NCI-H2029 treated with DMSO at 0.1 percent for 48 hours (cell line): ENCODE results near the gene TTC12.

Experiments
- DNase-seq: peaks from one replicate; lab custom pipeline; 2025; lab: John Stamatoyannopoulos, UW

TTC12 gene

GRCh38 chr11:113329725-113330124 is 15.3 kb downstream of the TTC12 start:
- DNase-seq = no peak

GRCh38 chr11:113331441-113331840 is 17.1 kb downstream of the TTC12 start:
- no peak for DNase-seq

GRCh38 chr11:113332023-113332422 is 17.6 kb downstream of the TTC12 start:
- no peak for DNase-seq

- DNase-seq = no peak
Measured at GRCh38 chr11:113332638-113333329, 18.4 kb downstream of the TTC12 start.

- no peak for DNase-seq
Measured at GRCh38 chr11:113334183-113334582, 19.8 kb downstream of the TTC12 start.

- no peak for DNase-seq
Measured at GRCh38 chr11:113338730-113339129, 24.3 kb downstream of the TTC12 start.

- peak; percentile 57 for DNase-seq
Measured at GRCh38 chr11:113339929-113340589, 25.7 kb downstream of the TTC12 start.

- DNase-seq = peak; percentile 42
Measured at GRCh38 chr11:113341388-113342165, 27.2 kb downstream of the TTC12 start.

GRCh38 chr11:113345978-113346377 is 31.6 kb downstream of the TTC12 start:
- peak; percentile 17 for DNase-seq

GRCh38 chr11:113349528-113349927 is 35.1 kb downstream of the TTC12 start:
- DNase-seq = no peak

- peak; percentile 40 for DNase-seq
Measured at GRCh38 chr11:113350336-113351067, 36.1 kb downstream of the TTC12 start.

GRCh38 chr11:113351068-113351450 is 36.7 kb downstream of the TTC12 start:
- DNase-seq = no peak

- DNase-seq = no peak
Measured at GRCh38 chr11:113351480-113351879, 37.1 kb downstream of the TTC12 start.

- no peak for DNase-seq
Measured at GRCh38 chr11:113356203-113356602, 41.8 kb downstream of the TTC12 start.

- DNase-seq = no peak
Measured at GRCh38 chr11:113363406-113363805, 49.0 kb downstream of the TTC12 start.

GRCh38 chr11:113363996-113364641 is 49.7 kb downstream of the TTC12 start:
- no peak for DNase-seq

GRCh38 chr11:113365895-113366294 is 51.5 kb downstream of the TTC12 start:
- DNase-seq = no peak

- DNase-seq = no peak
Measured at GRCh38 chr11:113369411-113369810, 55.0 kb downstream of the TTC12 start.

GRCh38 chr11:113370634-113371033 is 56.3 kb downstream of the TTC12 start:
- no peak for DNase-seq

- DNase-seq = no peak
Measured at GRCh38 chr11:113372309-113372708, 57.9 kb downstream of the TTC12 start.

GRCh38 chr11:113373306-113373705 is 58.9 kb downstream of the TTC12 start:
- no peak for DNase-seq
